Activated CD4-positive, alpha-beta T cell treated with anti-CD3 and anti-CD28 coated beads for 4 hours (primary cell): ENCODE data around the gene NCF4.

ENCODE experiments used
- DNase-seq, 2 donors: peaks; one replicate each; pipeline ENCODE4 v3.0.0-alpha.2; 2020

Gene NCF4

DNA sequence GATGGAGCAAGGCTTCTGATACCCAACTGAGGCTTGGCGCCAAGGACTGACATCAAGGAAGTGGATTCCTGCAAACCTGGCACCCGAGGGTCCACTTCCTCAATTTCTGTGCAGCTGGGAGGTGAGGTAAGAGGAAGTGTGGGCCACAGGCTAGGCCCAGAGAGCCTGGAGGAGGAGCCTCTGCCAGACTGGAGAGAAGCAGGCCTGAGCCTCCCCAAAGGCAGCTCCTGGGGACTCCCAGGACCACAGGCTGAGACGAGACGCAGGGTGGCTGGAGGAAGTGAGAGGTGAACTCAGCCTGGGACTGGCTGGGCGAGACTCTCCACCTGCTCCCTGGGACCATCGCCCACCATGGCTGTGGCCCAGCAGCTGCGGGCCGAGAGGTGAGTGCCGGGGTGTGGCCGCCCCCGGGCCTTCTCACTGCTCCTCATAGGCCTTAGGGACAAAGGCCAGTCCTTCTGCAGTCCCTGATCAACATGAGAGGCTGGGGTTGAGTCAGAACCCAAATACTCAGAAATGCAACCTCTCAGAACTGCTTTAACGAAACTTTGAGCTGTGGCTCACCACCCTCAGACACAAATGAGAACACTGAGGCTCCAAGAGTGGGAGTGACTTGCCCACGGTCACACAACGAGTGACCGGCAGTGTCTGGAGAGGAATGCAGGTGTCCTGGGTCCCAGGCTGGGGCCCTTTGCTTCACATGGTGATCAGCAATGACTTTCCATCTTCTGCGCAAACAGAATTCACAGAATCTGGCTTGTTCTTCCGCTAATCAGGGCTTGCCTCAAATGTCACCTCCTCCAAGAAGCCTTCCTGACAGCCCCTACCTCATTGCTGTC, at the start of gene NCF4:
Gene NCF4 (plus strand): TSS at position 186 of the 839 bp plus-strand sequence. CDS start 166 bp downstream, at position 352.
- peak; percentile 16 to 17 for DNase-seq

GRCh38 chr22:36811094-36811800, 49.6 kb upstream of the NCF4 start:
- DNase-seq: no peak

DNA sequence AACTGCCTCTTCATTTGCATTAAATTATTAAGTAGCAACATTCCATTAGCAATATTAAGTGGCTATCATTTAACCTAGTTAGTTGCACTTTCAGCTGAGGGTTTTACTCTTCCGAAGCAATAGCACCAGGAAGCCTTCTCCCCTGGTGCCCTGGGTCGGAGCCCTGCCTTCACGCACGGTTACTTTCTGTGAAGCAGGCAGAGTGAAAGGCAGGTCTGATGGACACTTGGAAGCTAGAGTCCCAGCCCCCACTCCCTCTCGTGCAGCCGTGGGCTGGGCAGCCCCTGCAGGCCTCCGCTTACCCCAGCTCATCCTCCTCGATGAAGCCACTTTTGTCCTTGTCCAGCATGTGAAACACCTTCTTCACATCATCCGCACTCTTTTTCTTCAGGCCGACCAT, 46.0 kb upstream of the NCF4 start:
- no peak for DNase-seq

DNA sequence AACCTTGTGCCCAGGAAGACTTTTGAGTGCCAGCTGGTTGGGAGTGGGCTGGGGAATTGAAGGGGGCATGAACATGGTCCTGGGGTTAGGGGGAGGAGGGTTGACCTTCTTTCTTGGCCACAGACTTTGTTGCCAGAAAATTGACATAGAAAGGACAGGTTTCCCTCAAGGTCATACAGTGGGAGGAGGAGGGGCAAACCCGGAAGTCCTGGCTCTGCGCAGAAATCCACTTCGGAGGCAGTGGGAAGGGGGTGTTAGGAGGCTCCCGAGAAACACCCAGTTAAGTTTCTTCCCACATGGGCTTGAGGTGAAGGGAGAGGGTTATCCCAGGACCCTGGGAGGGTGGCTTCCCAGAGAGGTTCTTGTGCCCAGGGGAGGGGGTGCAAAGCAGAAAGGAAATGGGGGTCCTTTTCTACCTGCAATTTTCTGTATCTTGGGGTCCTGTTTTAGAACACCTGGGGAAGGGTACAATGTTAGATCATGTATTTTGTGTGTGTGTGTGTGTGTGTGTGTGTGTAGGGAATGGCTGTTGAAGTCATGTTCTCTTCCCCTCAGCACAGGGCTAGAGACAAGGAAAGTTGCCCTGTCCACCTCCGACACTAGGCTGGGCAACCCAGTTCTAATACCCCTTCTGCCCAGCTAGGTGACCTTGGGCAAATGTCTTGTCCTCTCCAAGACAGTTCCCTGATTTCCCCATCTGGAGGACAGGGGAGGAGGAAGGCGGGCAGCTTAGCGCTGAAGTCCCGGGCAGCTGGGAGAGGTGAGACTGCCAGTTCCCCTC, 45.1 kb upstream of the NCF4 start:
- no peak for DNase-seq

- DNase-seq: no peak
Observed at GRCh38 chr22:36816339-36816635, 44.5 kb upstream of the NCF4 start.

- no peak for DNase-seq
Observed at GRCh38 chr22:36816636-36817524, 43.9 kb upstream of the NCF4 start, which contains the start of gene PVALB. Gene PVALB (minus strand): TSS chr22:36817035. CDS start chr22:36817005, 30 bp downstream.

DNA sequence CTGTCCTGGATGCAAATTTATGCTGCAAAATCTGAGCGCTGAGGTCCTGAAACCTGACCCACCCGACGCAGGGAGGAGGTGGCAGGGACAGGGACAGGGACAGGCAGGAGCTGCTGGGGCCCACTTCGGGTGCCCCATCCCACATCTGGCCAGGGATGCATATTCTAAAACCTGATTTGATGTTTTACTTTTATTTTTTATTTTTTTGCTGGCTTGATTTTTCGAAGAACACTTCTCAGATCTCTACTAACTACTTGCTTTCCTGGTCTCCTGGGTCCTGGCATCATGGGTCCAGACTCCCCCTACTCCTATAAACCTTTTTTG, 43.3 kb upstream of the NCF4 start:
- DNase-seq: no peak

GRCh38 chr22:36818010-36818642, 42.7 kb upstream of the NCF4 start:
- no peak for DNase-seq

- no peak for DNase-seq
Observed at GRCh38 chr22:36819112-36819511, 41.7 kb upstream of the NCF4 start.

DNA sequence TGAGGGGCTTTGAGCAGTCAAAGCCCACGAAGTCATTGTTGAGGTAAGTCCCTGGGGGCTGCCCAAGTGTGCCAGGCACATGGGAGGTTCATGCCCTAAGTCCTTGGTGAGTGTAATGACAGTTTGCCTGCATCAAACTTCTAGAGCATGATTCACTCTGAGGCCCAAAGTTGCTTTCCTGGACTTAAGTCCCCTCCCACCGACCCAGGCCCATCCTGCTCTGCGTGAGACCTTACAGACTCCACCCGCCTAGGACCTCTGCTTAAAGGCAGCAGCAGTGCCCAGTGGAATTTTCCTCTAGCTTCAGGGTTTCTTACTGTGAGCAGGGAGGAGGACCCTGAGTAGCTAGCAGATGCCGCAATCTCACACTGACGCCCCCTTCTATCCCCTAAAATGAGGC, 38.2 kb upstream of the NCF4 start:
- no peak for DNase-seq

GRCh38 chr22:36823186-36823839, 37.5 kb upstream of the NCF4 start:
- no peak for DNase-seq

- no peak for DNase-seq
Observed at GRCh38 chr22:36824655-36825054, 36.2 kb upstream of the NCF4 start.

DNA sequence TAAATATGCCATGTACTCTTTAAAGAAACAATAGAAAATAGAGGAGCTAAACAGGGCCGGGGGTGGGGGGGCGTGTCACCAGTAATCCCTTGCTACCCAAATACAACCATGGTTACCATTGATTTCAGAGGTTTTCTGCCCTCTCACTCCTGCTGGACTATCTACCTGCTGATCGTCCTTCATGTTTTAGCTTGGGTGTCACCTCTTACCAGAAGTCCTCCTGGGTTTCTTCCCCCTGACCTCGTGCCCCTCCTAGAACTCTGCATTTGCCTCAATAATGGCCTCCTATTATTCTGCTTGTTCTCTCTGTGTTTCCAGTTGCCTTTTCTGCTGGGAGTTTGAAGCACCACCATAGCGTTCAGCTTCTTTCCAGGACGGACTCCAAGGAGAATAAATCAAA, 34.5 kb upstream of the NCF4 start:
- no peak for DNase-seq

- no peak for DNase-seq
Observed at GRCh38 chr22:36828815-36829214, 32.0 kb upstream of the NCF4 start.

GRCh38 chr22:36829370-36830002, 31.3 kb upstream of the NCF4 start:
- no peak for DNase-seq

DNA sequence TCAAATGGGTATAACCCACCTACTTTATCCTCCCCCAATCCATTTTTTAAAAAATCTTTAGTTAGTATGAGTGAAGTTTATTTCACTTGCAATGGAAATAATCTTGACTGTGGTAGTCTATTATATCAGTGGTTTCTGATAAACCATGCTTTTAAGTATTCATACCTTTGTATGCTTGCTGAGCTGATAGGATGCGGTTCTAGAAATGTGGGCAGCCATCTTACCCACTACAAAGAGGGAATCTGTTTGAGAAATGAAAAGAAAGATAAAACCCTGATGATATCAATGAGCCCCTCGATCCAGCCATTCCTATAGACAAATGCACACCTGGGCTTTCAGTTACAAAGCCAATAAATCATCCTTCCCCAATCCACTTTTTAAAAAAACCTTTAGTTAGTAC, 30.2 kb upstream of the NCF4 start:
- DNase-seq: no peak

GRCh38 chr22:36831206-36831605, 29.6 kb upstream of the NCF4 start:
- no peak for DNase-seq

DNA sequence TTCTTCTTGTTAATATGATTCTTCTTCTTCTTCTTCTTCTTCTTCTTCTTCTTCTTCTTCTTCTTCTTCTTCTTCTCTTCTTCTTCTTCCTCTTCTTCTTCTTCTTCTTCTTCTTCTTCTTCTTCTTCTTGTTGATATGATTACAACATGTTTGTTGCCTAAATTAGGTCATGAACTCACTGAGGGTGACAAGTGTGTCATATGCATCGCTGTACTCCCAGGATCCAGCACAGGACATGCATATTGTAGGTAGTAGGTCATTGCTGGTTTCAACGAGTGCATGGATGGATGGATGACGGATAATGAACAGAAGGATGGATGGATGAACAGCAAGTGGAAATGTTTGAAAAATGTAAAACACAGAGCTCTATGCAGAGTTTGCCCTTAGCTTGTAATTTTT, 29.1 kb upstream of the NCF4 start:
- DNase-seq: no peak

DNA sequence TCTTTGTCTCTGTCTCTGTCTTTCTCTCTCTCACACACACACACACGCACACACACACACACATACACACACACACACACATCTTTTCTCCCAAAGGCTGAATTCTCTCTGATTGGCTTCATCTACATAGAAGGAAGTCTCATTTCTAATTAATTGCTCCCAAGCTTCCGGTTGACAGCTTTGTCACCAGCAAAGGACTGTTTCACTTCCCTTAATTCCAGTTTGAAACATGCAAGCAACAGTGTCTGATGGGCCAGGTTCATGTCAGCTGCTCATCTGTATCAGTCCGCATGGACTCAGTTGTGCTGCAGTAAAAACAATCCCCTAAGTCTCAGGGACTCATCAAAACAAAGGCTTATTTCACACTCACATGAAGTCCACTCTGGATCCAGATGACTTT, 27.7 kb upstream of the NCF4 start:
- DNase-seq: no peak

DNA sequence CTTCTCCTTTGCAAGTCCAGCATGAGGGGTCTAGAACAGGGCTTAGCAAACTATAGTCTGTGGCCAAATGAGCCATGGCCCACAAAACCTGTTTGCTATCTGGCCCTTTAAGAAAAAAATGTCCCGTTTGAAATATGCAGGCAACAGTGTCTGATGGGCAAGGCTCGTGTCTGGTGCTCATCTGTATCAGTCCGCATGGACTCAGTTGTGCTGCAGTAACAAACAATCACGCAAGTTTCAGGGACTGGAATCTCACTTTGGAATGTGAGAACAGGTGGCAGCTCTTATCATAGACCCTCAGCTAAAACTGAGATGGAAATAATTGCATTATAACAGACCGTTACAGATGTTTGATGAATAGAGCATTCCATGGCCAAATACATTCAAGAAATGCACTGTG, 24.9 kb upstream of the NCF4 start:
- no peak for DNase-seq
